HG02642 (cell line): ENCODE data around the gene ZNF322.

ENCODE experiments used
- ATAC-seq: cut with Tn5 transposase; IDR thresholded peaks from one replicate; pipeline ENCODE4 v1.9.1; 2021; ENCODE audit warnings: mild to moderate bottlenecking; ENCODE audit not compliant: unreplicated experiment, poor library complexity

ZNF322 gene

GRCh38 chr6:26593278-26594130 is 66.0 kb downstream of the ZNF322 start:
- no peak for ATAC-seq

- ATAC-seq = no peak
Observed at GRCh38 chr6:26592649-26593048, 66.9 kb downstream of the ZNF322 start.

GRCh38 chr6:26588965-26589364 is 70.6 kb downstream of the ZNF322 start:
- no peak for ATAC-seq
